Measurements from ENCODE around the gene ADGRG1.

Gene ADGRG1

GRCh38 chr16:57591086-57591869 lies 37.2 kb upstream of the ADGRG1 start:
- H3K4me3 ChIP-seq (ENCODE audit: low read depth, low read length), result no peak overlapping the region
- ChIA-PET CTCF (interaction anchor here (0.6 to 5.6 kb wide), 16 partner anchors 8 to 309 kb away, joined by 3 to 59 read pairs (median 5); partner anchors contain the start of gene KATNB1), POLR2A (interaction anchor here (1.1 kb wide), 1 partner anchor 37 kb away, joined by 3 read pairs; the partner anchor contains the start of gene ADGRG1)
- H3K4me1 ChIP-seq (ENCODE audit: control insufficient read depth, insufficient read depth, low read length), result no peaks in the 10 kb centered on the region
- no peaks in the 10 kb centered on the region for H3K9me3 ChIP-seq (ENCODE audit: control insufficient read depth, insufficient read depth, low read depth, low read length)
- H3K27ac ChIP-seq (ENCODE audit: extremely low read depth, low read depth, low read length), result no peak overlapping the region
- no peaks in the 10 kb centered on the region for H3K36me3 ChIP-seq (ENCODE audit: control insufficient read depth in 2 of 2, insufficient read depth in 1 of 2, low read length in 2 of 2)
- TF ChIP-seq ZNF174 (tag by site-specific recombination; IDR thresholded peaks at IDR 0.05), result no peak
- no peak for TF ChIP-seq SETDB1 (IDR thresholded peaks at IDR 0.05; ENCODE audit: insufficient read length, low read length)
- peak; percentile 84 for TF ChIP-seq ZNF600 (tag by site-specific recombination; IDR thresholded peaks at IDR 0.05)
- TF ChIP-seq ZNF654 (tag by site-specific recombination; IDR thresholded peaks at IDR 0.05; ENCODE audit: low read depth), result peak; percentile 58
- TF ChIP-seq ZNF335 (tag by site-specific recombination; conservative IDR thresholded peaks at IDR 0.05), result 0 out of 2 replicates have a peak, but pooled peaks have one; percentile 23
- TF ChIP-seq ZSCAN30 (tag by site-specific recombination; IDR thresholded peaks at IDR 0.05), result 0 out of 2 replicates have a peak, but pooled peaks have one; percentile 41
- no peak for TF ChIP-seq ZNF274 (IDR thresholded peaks at IDR 0.05; ENCODE audit: low read length)
- TF ChIP-seq ZNF274 (tag by site-specific recombination; IDR thresholded peaks at IDR 0.05; ENCODE audit: borderline replicate concordance), result no peak
- peak; percentile 26 for TF ChIP-seq ZFHX2 (tag by site-specific recombination; conservative IDR thresholded peaks at IDR 0.05)
- TF ChIP-seq ZNF37A (tag by site-specific recombination; IDR thresholded peaks at IDR 0.05), result no peak
- TF ChIP-seq, protein P1, sequence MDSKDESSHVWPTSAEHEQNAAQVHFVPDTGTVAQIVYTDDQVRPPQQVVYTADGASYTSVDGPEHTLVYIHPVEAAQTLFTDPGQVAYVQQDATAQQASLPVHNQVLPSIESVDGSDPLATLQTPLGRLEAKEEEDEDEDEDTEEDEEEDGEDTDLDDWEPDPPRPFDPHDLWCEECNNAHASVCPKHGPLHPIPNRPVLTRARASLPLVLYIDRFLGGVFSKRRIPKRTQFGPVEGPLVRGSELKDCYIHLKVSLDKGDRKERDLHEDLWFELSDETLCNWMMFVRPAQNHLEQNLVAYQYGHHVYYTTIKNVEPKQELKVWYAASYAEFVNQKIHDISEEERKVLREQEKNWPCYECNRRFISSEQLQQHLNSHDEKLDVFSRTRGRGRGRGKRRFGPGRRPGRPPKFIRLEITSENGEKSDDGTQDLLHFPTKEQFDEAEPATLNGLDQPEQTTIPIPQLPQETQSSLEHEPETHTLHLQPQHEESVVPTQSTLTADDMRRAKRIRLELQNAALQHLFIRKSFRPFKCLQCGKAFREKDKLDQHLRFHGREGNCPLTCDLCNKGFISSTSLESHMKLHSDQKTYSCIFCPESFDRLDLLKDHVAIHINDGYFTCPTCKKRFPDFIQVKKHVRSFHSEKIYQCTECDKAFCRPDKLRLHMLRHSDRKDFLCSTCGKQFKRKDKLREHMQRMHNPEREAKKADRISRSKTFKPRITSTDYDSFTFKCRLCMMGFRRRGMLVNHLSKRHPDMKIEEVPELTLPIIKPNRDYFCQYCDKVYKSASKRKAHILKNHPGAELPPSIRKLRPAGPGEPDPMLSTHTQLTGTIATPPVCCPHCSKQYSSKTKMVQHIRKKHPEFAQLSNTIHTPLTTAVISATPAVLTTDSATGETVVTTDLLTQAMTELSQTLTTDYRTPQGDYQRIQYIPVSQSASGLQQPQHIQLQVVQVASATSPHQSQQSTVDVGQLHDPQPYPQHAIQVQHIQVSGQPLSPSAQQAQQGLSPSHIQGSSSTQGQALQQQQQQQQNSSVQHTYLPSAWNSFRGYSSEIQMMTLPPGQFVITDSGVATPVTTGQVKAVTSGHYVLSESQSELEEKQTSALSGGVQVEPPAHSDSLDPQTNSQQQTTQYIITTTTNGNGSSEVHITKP (tag by site-specific recombination; IDR thresholded peaks at IDR 0.05), result no peak; the same call in 1 of the 2 replicates
- 0 out of 2 replicates have a peak, but pooled peaks have one; percentile 12 for TF ChIP-seq SP7 (tag by site-specific recombination; IDR thresholded peaks at IDR 0.05)
- TF ChIP-seq ZNF645 (tag by site-specific recombination; IDR thresholded peaks at IDR 0.05), result no peak
- TF ChIP-seq, protein P2, sequence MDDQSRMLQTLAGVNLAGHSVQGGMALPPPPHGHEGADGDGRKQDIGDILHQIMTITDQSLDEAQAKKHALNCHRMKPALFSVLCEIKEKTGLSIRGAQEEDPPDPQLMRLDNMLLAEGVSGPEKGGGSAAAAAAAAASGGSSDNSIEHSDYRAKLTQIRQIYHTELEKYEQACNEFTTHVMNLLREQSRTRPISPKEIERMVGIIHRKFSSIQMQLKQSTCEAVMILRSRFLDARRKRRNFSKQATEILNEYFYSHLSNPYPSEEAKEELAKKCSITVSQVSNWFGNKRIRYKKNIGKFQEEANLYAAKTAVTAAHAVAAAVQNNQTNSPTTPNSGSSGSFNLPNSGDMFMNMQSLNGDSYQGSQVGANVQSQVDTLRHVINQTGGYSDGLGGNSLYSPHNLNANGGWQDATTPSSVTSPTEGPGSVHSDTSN (CRISPR knock-in tag; IDR thresholded peaks at IDR 0.05), result no peak
- TF ChIP-seq, protein P3, sequence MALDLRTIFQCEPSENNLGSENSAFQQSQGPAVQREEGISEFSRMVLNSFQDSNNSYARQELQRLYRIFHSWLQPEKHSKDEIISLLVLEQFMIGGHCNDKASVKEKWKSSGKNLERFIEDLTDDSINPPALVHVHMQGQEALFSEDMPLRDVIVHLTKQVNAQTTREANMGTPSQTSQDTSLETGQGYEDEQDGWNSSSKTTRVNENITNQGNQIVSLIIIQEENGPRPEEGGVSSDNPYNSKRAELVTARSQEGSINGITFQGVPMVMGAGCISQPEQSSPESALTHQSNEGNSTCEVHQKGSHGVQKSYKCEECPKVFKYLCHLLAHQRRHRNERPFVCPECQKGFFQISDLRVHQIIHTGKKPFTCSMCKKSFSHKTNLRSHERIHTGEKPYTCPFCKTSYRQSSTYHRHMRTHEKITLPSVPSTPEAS (tag by site-specific recombination; IDR thresholded peaks at IDR 0.05), result no peak
- no peak for TF ChIP-seq ZNF626 (tag by site-specific recombination; IDR thresholded peaks at IDR 0.05)
- TF ChIP-seq, protein P4, sequence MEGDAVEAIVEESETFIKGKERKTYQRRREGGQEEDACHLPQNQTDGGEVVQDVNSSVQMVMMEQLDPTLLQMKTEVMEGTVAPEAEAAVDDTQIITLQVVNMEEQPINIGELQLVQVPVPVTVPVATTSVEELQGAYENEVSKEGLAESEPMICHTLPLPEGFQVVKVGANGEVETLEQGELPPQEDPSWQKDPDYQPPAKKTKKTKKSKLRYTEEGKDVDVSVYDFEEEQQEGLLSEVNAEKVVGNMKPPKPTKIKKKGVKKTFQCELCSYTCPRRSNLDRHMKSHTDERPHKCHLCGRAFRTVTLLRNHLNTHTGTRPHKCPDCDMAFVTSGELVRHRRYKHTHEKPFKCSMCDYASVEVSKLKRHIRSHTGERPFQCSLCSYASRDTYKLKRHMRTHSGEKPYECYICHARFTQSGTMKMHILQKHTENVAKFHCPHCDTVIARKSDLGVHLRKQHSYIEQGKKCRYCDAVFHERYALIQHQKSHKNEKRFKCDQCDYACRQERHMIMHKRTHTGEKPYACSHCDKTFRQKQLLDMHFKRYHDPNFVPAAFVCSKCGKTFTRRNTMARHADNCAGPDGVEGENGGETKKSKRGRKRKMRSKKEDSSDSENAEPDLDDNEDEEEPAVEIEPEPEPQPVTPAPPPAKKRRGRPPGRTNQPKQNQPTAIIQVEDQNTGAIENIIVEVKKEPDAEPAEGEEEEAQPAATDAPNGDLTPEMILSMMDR (tag by site-specific recombination; IDR thresholded peaks at IDR 0.05), result peak; percentile 92
- TF ChIP-seq ZNF670 (tag by site-specific recombination; IDR thresholded peaks at IDR 0.05; ENCODE audit: low read depth), result no peak
- TF ChIP-seq ZNF530 (tag by site-specific recombination; IDR thresholded peaks at IDR 0.05; ENCODE audit: low read depth), result no peak
- TF ChIP-seq ZNF785 (tag by site-specific recombination; IDR thresholded peaks at IDR 0.05), result no peak
- TF ChIP-seq ZNF2 (tag by site-specific recombination; IDR thresholded peaks at IDR 0.05), result peak; percentile 48; the same call in 1 of the 2 replicates
- TF ChIP-seq OSR2 (tag by site-specific recombination; IDR thresholded peaks at IDR 0.05), result no peak
- no peak for TF ChIP-seq HOXC10 (CRISPR knock-in tag; IDR thresholded peaks at IDR 0.05)
- TF ChIP-seq, protein P5, sequence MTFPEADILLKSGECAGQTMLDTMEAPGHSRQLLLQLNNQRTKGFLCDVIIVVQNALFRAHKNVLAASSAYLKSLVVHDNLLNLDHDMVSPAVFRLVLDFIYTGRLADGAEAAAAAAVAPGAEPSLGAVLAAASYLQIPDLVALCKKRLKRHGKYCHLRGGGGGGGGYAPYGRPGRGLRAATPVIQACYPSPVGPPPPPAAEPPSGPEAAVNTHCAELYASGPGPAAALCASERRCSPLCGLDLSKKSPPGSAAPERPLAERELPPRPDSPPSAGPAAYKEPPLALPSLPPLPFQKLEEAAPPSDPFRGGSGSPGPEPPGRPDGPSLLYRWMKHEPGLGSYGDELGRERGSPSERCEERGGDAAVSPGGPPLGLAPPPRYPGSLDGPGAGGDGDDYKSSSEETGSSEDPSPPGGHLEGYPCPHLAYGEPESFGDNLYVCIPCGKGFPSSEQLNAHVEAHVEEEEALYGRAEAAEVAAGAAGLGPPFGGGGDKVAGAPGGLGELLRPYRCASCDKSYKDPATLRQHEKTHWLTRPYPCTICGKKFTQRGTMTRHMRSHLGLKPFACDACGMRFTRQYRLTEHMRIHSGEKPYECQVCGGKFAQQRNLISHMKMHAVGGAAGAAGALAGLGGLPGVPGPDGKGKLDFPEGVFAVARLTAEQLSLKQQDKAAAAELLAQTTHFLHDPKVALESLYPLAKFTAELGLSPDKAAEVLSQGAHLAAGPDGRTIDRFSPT (tag by site-specific recombination; IDR thresholded peaks at IDR 0.05), result no peak
- TF ChIP-seq ZNF133 (tag by site-specific recombination; IDR thresholded peaks at IDR 0.05), result no peak
- TF ChIP-seq EGR2 (tag by site-specific recombination; IDR thresholded peaks at IDR 0.05; ENCODE audit: low read depth), result peak; percentile 42; the same call in 1 of the 2 replicates
